Measurements from ENCODE around the gene SHISA6.

Gene SHISA6

GRCh38 chr17:11303773-11304394, 62.9 kb downstream of the SHISA6 start:
- H2BK120ac ChIP-seq (ENCODE audit: low read depth, low read length): no peak overlapping the region
- no peak overlapping the region for H3K4me3 ChIP-seq (ENCODE audit: low read length)
- no peak overlapping the region for H2BK5ac ChIP-seq (ENCODE audit: low read length)
- H3K18ac ChIP-seq (ENCODE audit: low read length): no peak overlapping the region
- H3K9ac ChIP-seq (ENCODE audit: low read length): no peak overlapping the region
- WGBS (ENCODE audit: extremely low coverage, insufficient coverage, low lambda C conversion rate): no CpG with 5 or more reads among the region's 12 CpGs
- no peak overlapping the region for H4K8ac ChIP-seq (ENCODE audit: low read depth, low read length)
- no peak overlapping the region for H3K23ac ChIP-seq (ENCODE audit: low read length)
- no peaks in the 10 kb centered on the region for H3K27me3 ChIP-seq (ENCODE audit: insufficient read depth, low read length, poor library complexity)
- no peak overlapping the region for H3K56ac ChIP-seq (ENCODE audit: low read length)
- no peak overlapping the region for H2AK5ac ChIP-seq (ENCODE audit: low read length)
- H2BK15ac ChIP-seq (replicated peaks; ENCODE audit: low read depth): no peak overlapping the region
- no peak overlapping the region for H3K4ac ChIP-seq (ENCODE audit: low read depth, low read length)
- H3K36me3 ChIP-seq (ENCODE audit: control insufficient read depth, insufficient read depth, low read length): no peaks in the 10 kb centered on the region
- H3K79me1 ChIP-seq (ENCODE audit: low read length): no peaks in the 10 kb centered on the region
- H3K79me2 ChIP-seq (ENCODE audit: control insufficient read depth, insufficient read depth, low read length): no peaks in the 10 kb centered on the region
- DNase-seq: no peak
- no peak overlapping the region for H4K5ac ChIP-seq (ENCODE audit: low read length)
- no peak overlapping the region for H3K27ac ChIP-seq (ENCODE audit: low read depth, low read length)
- no peaks in the 10 kb centered on the region for H3K4me1 ChIP-seq (ENCODE audit: control insufficient read depth, low read depth, low read length)
- H3K4me2 ChIP-seq (ENCODE audit: low read length): no peak overlapping the region

GRCh38 chr17:11304568-11304967, 63.6 kb downstream of the SHISA6 start:
- Histone ChIP-seq H3K4me2 (ENCODE audit: low read length) (no peak overlapping the region), H4K8ac (ENCODE audit: low read depth, low read length) (no peak overlapping the region), H3K18ac (ENCODE audit: low read length) (no peak overlapping the region), H4K5ac (ENCODE audit: low read length) (no peak overlapping the region), H2BK15ac (replicated peaks; ENCODE audit: low read depth) (no peak overlapping the region), H3K4ac (ENCODE audit: low read depth, low read length) (no peak overlapping the region), H3K9ac (ENCODE audit: low read length) (no peak overlapping the region), H3K4me3 (ENCODE audit: low read length) (no peak overlapping the region), H3K27ac (ENCODE audit: low read depth, low read length) (no peak overlapping the region), H2BK120ac (ENCODE audit: low read depth, low read length) (no peak overlapping the region), H3K79me1 (ENCODE audit: low read length) (no peaks in the 10 kb centered on the region), H2BK5ac (ENCODE audit: low read length) (no peak overlapping the region), H2AK5ac (ENCODE audit: low read length) (no peak overlapping the region), H3K27me3 (ENCODE audit: insufficient read depth, low read length, poor library complexity) (no peaks in the 10 kb centered on the region), H3K56ac (ENCODE audit: low read length) (no peak overlapping the region), H3K79me2 (ENCODE audit: control insufficient read depth, insufficient read depth, low read length) (no peaks in the 10 kb centered on the region), H3K36me3 (ENCODE audit: control insufficient read depth, insufficient read depth, low read length) (no peaks in the 10 kb centered on the region), H3K23ac (ENCODE audit: low read length) (no peak overlapping the region), H3K4me1 (ENCODE audit: control insufficient read depth, low read depth, low read length) (no peaks in the 10 kb centered on the region)
- DNase-seq: no peak
- WGBS (ENCODE audit: extremely low coverage, insufficient coverage, low lambda C conversion rate): no CpG with 5 or more reads among the region's 7 CpGs

GRCh38 chr17:11305524-11305923, 64.5 kb downstream of the SHISA6 start:
- H3K27me3 ChIP-seq (ENCODE audit: insufficient read depth, low read length, poor library complexity): no peaks in the 10 kb centered on the region
- H3K56ac ChIP-seq (ENCODE audit: low read length): no peak overlapping the region
- no CpG with 5 or more reads among the region's 9 CpGs for WGBS (ENCODE audit: extremely low coverage, insufficient coverage, low lambda C conversion rate)

GRCh38 chr17:11308531-11308930, 67.5 kb downstream of the SHISA6 start:
- no peaks in the 10 kb centered on the region for H3K27me3 ChIP-seq (ENCODE audit: insufficient read depth, low read length, poor library complexity)
- DNase-seq: no peak
- no peak overlapping the region for H4K8ac ChIP-seq (ENCODE audit: low read depth, low read length)
- no peak overlapping the region for H3K9ac ChIP-seq (ENCODE audit: low read length)
- no CpG with 5 or more reads among the region's 7 CpGs for WGBS (ENCODE audit: extremely low coverage, insufficient coverage, low lambda C conversion rate)
- H3K56ac ChIP-seq (ENCODE audit: low read length): no peak overlapping the region
- H3K23ac ChIP-seq (ENCODE audit: low read length): no peak overlapping the region
- no peaks in the 10 kb centered on the region for H3K4me1 ChIP-seq (ENCODE audit: control insufficient read depth, low read depth, low read length)
- no peak overlapping the region for H2BK5ac ChIP-seq (ENCODE audit: low read length)
- H4K5ac ChIP-seq (ENCODE audit: low read length): no peak overlapping the region
- no peaks in the 10 kb centered on the region for H3K79me2 ChIP-seq (ENCODE audit: control insufficient read depth, insufficient read depth, low read length)
- no peak overlapping the region for H2AK5ac ChIP-seq (ENCODE audit: low read length)
- no peak overlapping the region for H3K4me2 ChIP-seq (ENCODE audit: low read length)
- no peaks in the 10 kb centered on the region for H3K79me1 ChIP-seq (ENCODE audit: low read length)
- no peak overlapping the region for H3K4me3 ChIP-seq (ENCODE audit: low read length)
- no peak overlapping the region for H3K4ac ChIP-seq (ENCODE audit: low read depth, low read length)
- no peaks in the 10 kb centered on the region for H3K36me3 ChIP-seq (ENCODE audit: control insufficient read depth, insufficient read depth, low read length)
- H3K18ac ChIP-seq (ENCODE audit: low read length): no peak overlapping the region
- no peak overlapping the region for H3K27ac ChIP-seq (ENCODE audit: low read depth, low read length)
- no peak overlapping the region for H2BK120ac ChIP-seq (ENCODE audit: low read depth, low read length)
- no peak overlapping the region for H2BK15ac ChIP-seq (replicated peaks; ENCODE audit: low read depth)

More at GRCh38 chr17:11305524-11305923, 64.5 kb downstream of the SHISA6 start:
- no peak overlapping the region for H3K23ac ChIP-seq (ENCODE audit: low read length)
- no peak overlapping the region for H2BK120ac ChIP-seq (ENCODE audit: low read depth, low read length)
- no peak overlapping the region for H2AK5ac ChIP-seq (ENCODE audit: low read length)
- no peak overlapping the region for H4K8ac ChIP-seq (ENCODE audit: low read depth, low read length)
- H2BK5ac ChIP-seq (ENCODE audit: low read length): no peak overlapping the region
- H3K4me2 ChIP-seq (ENCODE audit: low read length): no peak overlapping the region
- no peak overlapping the region for H3K9ac ChIP-seq (ENCODE audit: low read length)
- no peak overlapping the region for H3K27ac ChIP-seq (ENCODE audit: low read depth, low read length)
- no peaks in the 10 kb centered on the region for H3K79me2 ChIP-seq (ENCODE audit: control insufficient read depth, insufficient read depth, low read length)
- no peak overlapping the region for H3K4ac ChIP-seq (ENCODE audit: low read depth, low read length)
- H3K18ac ChIP-seq (ENCODE audit: low read length): no peak overlapping the region
- no peak for DNase-seq
- no peak overlapping the region for H2BK15ac ChIP-seq (replicated peaks; ENCODE audit: low read depth)
- no peaks in the 10 kb centered on the region for H3K79me1 ChIP-seq (ENCODE audit: low read length)
- no peaks in the 10 kb centered on the region for H3K36me3 ChIP-seq (ENCODE audit: control insufficient read depth, insufficient read depth, low read length)
- no peak overlapping the region for H4K5ac ChIP-seq (ENCODE audit: low read length)
- no peaks in the 10 kb centered on the region for H3K4me1 ChIP-seq (ENCODE audit: control insufficient read depth, low read depth, low read length)
- no peak overlapping the region for H3K4me3 ChIP-seq (ENCODE audit: low read length)

GRCh38 chr17:11309033-11309432, 68.0 kb downstream of the SHISA6 start:
- H3K4me1 ChIP-seq (ENCODE audit: control insufficient read depth, low read depth, low read length): no peaks in the 10 kb centered on the region
- H3K4me3 ChIP-seq (ENCODE audit: low read length): no peak overlapping the region
- no peak for DNase-seq
- H2BK5ac ChIP-seq (ENCODE audit: low read length): no peak overlapping the region
- H3K9ac ChIP-seq (ENCODE audit: low read length): no peak overlapping the region
- no peak overlapping the region for H2AK5ac ChIP-seq (ENCODE audit: low read length)
- H2BK15ac ChIP-seq (replicated peaks; ENCODE audit: low read depth): no peak overlapping the region
- no peak overlapping the region for H4K5ac ChIP-seq (ENCODE audit: low read length)
- no peak overlapping the region for H3K56ac ChIP-seq (ENCODE audit: low read length)
- H3K36me3 ChIP-seq (ENCODE audit: control insufficient read depth, insufficient read depth, low read length): no peaks in the 10 kb centered on the region
- H3K18ac ChIP-seq (ENCODE audit: low read length): no peak overlapping the region
- H3K79me2 ChIP-seq (ENCODE audit: control insufficient read depth, insufficient read depth, low read length): no peaks in the 10 kb centered on the region
- H4K8ac ChIP-seq (ENCODE audit: low read depth, low read length): no peak overlapping the region
- no peak overlapping the region for H3K27ac ChIP-seq (ENCODE audit: low read depth, low read length)
- no peak overlapping the region for H3K4ac ChIP-seq (ENCODE audit: low read depth, low read length)
- H3K27me3 ChIP-seq (ENCODE audit: insufficient read depth, low read length, poor library complexity): no peaks in the 10 kb centered on the region
- H3K4me2 ChIP-seq (ENCODE audit: low read length): no peak overlapping the region
- H2BK120ac ChIP-seq (ENCODE audit: low read depth, low read length): no peak overlapping the region
- H3K79me1 ChIP-seq (ENCODE audit: low read length): no peaks in the 10 kb centered on the region
- no peak overlapping the region for H3K23ac ChIP-seq (ENCODE audit: low read length)
- WGBS (ENCODE audit: extremely low coverage, insufficient coverage, low lambda C conversion rate): no CpG with 5 or more reads among the region's 3 CpGs

GRCh38 chr17:11309850-11310249, 68.8 kb downstream of the SHISA6 start:
- no peak overlapping the region for H3K23ac ChIP-seq (ENCODE audit: low read length)
- no peak overlapping the region for H2BK120ac ChIP-seq (ENCODE audit: low read depth, low read length)
- no peak overlapping the region for H3K27ac ChIP-seq (ENCODE audit: low read depth, low read length)

More at GRCh38 chr17:11309850-11310249, 68.8 kb downstream of the SHISA6 start:
- H2BK15ac ChIP-seq (replicated peaks; ENCODE audit: low read depth): no peak overlapping the region
- no peaks in the 10 kb centered on the region for H3K79me2 ChIP-seq (ENCODE audit: control insufficient read depth, insufficient read depth, low read length)
- no peak overlapping the region for H3K56ac ChIP-seq (ENCODE audit: low read length)
- H4K5ac ChIP-seq (ENCODE audit: low read length): no peak overlapping the region
- H2BK5ac ChIP-seq (ENCODE audit: low read length): no peak overlapping the region
- no peaks in the 10 kb centered on the region for H3K36me3 ChIP-seq (ENCODE audit: control insufficient read depth, insufficient read depth, low read length)
- H4K8ac ChIP-seq (ENCODE audit: low read depth, low read length): no peak overlapping the region
- H3K79me1 ChIP-seq (ENCODE audit: low read length): no peaks in the 10 kb centered on the region
- H3K4me3 ChIP-seq (ENCODE audit: low read length): no peak overlapping the region
- H3K27me3 ChIP-seq (ENCODE audit: insufficient read depth, low read length, poor library complexity): no peaks in the 10 kb centered on the region
- no peak overlapping the region for H2AK5ac ChIP-seq (ENCODE audit: low read length)
- H3K4me1 ChIP-seq (ENCODE audit: control insufficient read depth, low read depth, low read length): no peaks in the 10 kb centered on the region
- no peak overlapping the region for H3K9ac ChIP-seq (ENCODE audit: low read length)
- H3K4ac ChIP-seq (ENCODE audit: low read depth, low read length): no peak overlapping the region
- H3K18ac ChIP-seq (ENCODE audit: low read length): no peak overlapping the region
- DNase-seq: no peak
- no peak overlapping the region for H3K4me2 ChIP-seq (ENCODE audit: low read length)
